GM12878 (cell line): ENCODE measurements around the gene CFAP92.

Experiments
- BCL11A ChIP-seq: IDR thresholded peaks from 2 replicates; pipeline ENCODE4 v1.6.1; 2011; ENCODE audit warnings: low read depth, low read length
- CEBPB ChIP-seq, 2 experiments: fragments of 150-350 bp in 1 of 2; IDR thresholded peaks; 2 replicates each; pipeline ENCODE4 v1.6.1; 2012 to 2014; ENCODE audit warnings: low read depth in 2 of 2, low read length in 2 of 2, borderline replicate concordance in 1 of 2, inconsistent platforms in 1 of 2
- CTCF ChIP-seq, 3 experiments: IDR thresholded peaks in 2 of 3; conservative IDR thresholded peaks in 1 of 3; 2 replicates each; pipeline ENCODE4 v1.5.1; 2011; ENCODE audit warnings: low read depth in 3 of 3, low read length in 3 of 3, mild to moderate bottlenecking in 3 of 3, control low read depth in 2 of 3, moderate library complexity in 2 of 3, inconsistent platforms in 1 of 3, mixed read lengths in 1 of 3; ENCODE audit not compliant: control insufficient read depth in 2 of 3, insufficient read depth in 1 of 3; ENCODE audit errors: extremely low read depth in 1 of 3
- DPF2 ChIP-seq: fragments of 450-650 bp; IDR thresholded peaks from 2 replicates; pipeline ENCODE4 v1.6.1; 2017; ENCODE audit warnings: mild to moderate bottlenecking
- POLR2A ChIP-seq: IDR thresholded peaks from 2 replicates; pipeline ENCODE4 v1.6.1; 2011; ENCODE audit warnings: low read depth, mild to moderate bottlenecking, low read length
- RAD21 ChIP-seq: IDR thresholded peaks from 2 replicates; pipeline ENCODE4 v1.6.1; 2011; ENCODE audit warnings: mild to moderate bottlenecking, low read depth, low read length, moderate library complexity; ENCODE audit not compliant: insufficient read depth
- RELA ChIP-seq: fragments of 450-650 bp; IDR thresholded peaks from 2 replicates; pipeline ENCODE4 v1.8.0; 2014; ENCODE audit warnings: borderline replicate concordance; ENCODE audit not compliant: partially characterized antibody

GRCh38 chr3:128994581-128995546 lies 988 bp upstream of the CFAP92 start:
- TF ChIP-seq RAD21: no peak
- no peak for TF ChIP-seq CEBPB (IDR thresholded peaks at IDR 0.05; ENCODE audit: borderline replicate concordance in 1 of 2, low read depth in 2 of 2, low read length in 2 of 2)
- no peak for TF ChIP-seq RELA
- TF ChIP-seq POLR2A: no peak
- TF ChIP-seq DPF2: no peak
- no peak for TF ChIP-seq CTCF (IDR thresholded peaks at IDR 0.05 in 2 of 3, conservative IDR thresholded peaks at IDR 0.05 in 1 of 3; ENCODE audit: control insufficient read depth in 2 of 3, extremely low read depth in 1 of 3, insufficient read depth in 1 of 3, low read depth in 3 of 3, low read length in 3 of 3)
- no peak for TF ChIP-seq BCL11A
